NT2/D1 (cell line): ENCODE results near the gene LRRC71.
"Not testable (repeated sequence)": the region's sequence is repeated elsewhere in the genome, so short reads cannot be mapped to it uniquely, and the experiment has no call there.

Experiments
- DNase-seq: peaks from one replicate; pipeline ENCODE4 v3.0.0-alpha.2; 2011; ENCODE audit warnings: low read depth, low spot score
- H3K27me3 ChIP-seq: 2 replicates; pipeline ENCODE4 v1.6.0; 2011; ENCODE audit warnings: mild to moderate bottlenecking; ENCODE audit not compliant: insufficient read length, insufficient read depth
- H3K36me3 ChIP-seq: 2 replicates; pipeline ENCODE4 v1.6.1; 2011; ENCODE audit warnings: mild to moderate bottlenecking, low read length, mixed read lengths; ENCODE audit not compliant: insufficient read depth, insufficient read length
- H3K4me1 ChIP-seq: 2 replicates; pipeline ENCODE4 v1.5.1; 2011; ENCODE audit not compliant: insufficient read depth, insufficient read length
- H3K4me3 ChIP-seq: 2 replicates; pipeline ENCODE4 v1.5.1; 2011; ENCODE audit warnings: low read depth; ENCODE audit not compliant: insufficient read length
- H3K9ac ChIP-seq: 2 replicates; pipeline ENCODE4 v1.6.0; 2011; ENCODE audit warnings: low read depth; ENCODE audit not compliant: insufficient read length
- H3K9me3 ChIP-seq: 2 replicates; pipeline ENCODE4 v1.5.1; 2011; ENCODE audit warnings: mild to moderate bottlenecking, low read length; ENCODE audit not compliant: insufficient read depth
- SUZ12 ChIP-seq: IDR thresholded peaks from 2 replicates; pipeline ENCODE4 v1.6.1; 2011; ENCODE audit not compliant: insufficient read length, insufficient read depth; ENCODE audit errors: extremely low read depth
- YY1 ChIP-seq: IDR thresholded peaks from 2 replicates; pipeline ENCODE4 v1.6.1; 2011; ENCODE audit not compliant: insufficient read length, insufficient read depth
- ZNF274 ChIP-seq: IDR thresholded peaks from 2 replicates; pipeline ENCODE4 v1.6.1; 2011; ENCODE audit warnings: mild to moderate bottlenecking, low read depth, low read length

Gene LRRC71

DNA sequence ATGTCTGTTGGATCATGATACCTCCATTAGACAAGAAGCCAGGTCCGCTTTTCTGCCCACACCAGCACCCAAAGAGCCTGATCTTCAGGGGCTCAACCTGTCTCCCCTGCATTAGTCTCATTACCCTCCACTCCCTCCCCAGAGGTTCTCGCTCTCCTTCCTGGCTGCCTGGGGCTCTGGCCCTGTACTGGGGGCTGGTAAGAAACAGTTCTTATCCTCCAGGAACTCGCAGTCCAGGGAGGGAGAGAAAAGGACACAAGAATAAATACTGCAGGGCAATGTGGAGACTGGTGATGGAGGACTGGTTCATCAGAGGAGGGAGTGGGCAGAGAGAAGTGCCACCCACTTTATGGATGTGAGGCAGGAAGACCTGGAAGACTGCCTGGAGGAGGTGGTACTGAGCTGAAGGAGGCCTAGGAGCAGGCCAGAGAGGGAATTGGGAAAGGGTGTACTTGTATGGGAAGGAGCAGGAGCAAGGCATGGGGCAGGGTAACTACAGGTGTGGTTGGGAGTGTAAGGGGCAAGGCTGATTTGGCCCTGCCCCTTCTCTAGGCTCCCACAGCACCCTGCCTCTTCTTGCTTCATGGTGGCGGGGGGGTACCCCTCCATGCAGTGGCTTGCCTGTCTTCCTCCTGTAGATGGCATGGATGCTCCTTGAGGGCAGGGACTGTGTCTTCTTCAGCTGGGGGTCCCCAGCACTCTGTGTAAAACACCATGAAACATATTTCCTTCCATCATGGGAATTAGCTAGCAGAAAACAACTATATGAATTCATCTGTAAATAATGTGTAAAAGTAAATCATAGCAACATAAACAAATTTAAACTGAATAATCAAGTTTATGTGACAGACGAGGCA lies 5.0 kb downstream of the LRRC71 start:
- H3K4me3 ChIP-seq = no peak overlapping the region
- H3K9ac ChIP-seq = no peak overlapping the region
- no peaks in the 10 kb centered on the region for H3K36me3 ChIP-seq
- H3K27me3 ChIP-seq = peaks cover 93% of the 10 kb centered on the region
- peaks cover 14% of the 10 kb centered on the region for H3K4me1 ChIP-seq
- H3K9me3 ChIP-seq = no peaks in the 10 kb centered on the region
- TF ChIP-seq SUZ12 = peak; percentile 45
- TF ChIP-seq YY1 = no peak
- no peak for DNase-seq

GRCh38 chr1:156926175-156926574 lies 5.7 kb downstream of the LRRC71 start:
- Histone ChIP-seq H3K4me1 (peaks cover 17% of the 10 kb centered on the region), H3K9me3 (no peaks in the 10 kb centered on the region), H3K4me3 (no peak overlapping the region), H3K36me3 (no peaks in the 10 kb centered on the region), H3K9ac (no peak overlapping the region), H3K27me3 (peaks cover 87% of the 10 kb centered on the region)
- TF ChIP-seq ZNF274 (no peak), YY1 (no peak), SUZ12 (no peak)
- DNase-seq = no peak

DNA sequence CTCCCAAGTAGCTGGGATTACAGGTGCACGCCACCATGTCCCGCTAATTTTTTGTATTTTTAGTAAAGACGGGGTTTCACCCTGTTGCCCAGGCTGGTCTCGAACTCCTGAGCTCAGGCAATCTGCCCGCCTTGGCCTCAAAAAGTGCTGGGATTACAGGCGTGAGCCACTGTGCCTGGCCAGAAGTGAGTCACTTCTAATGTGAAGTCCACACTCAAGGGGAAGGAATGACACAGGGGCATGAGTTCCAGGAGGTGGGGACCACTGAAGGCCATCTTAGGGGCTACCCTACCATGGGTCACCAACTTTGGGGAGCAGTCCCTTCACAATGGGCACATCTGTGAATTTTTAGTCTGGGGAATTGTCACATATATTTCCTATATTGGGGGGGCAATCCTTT lies 6.3 kb downstream of the LRRC71 start:
- H3K4me3 ChIP-seq, H3K9ac ChIP-seq, DNase-seq, H3K9me3 ChIP-seq, H3K36me3 ChIP-seq: not testable (repeated sequence)
- Histone ChIP-seq H3K4me1 (peaks cover 17% of the 10 kb centered on the region), H3K27me3 (peaks cover 82% of the 10 kb centered on the region)

DNA sequence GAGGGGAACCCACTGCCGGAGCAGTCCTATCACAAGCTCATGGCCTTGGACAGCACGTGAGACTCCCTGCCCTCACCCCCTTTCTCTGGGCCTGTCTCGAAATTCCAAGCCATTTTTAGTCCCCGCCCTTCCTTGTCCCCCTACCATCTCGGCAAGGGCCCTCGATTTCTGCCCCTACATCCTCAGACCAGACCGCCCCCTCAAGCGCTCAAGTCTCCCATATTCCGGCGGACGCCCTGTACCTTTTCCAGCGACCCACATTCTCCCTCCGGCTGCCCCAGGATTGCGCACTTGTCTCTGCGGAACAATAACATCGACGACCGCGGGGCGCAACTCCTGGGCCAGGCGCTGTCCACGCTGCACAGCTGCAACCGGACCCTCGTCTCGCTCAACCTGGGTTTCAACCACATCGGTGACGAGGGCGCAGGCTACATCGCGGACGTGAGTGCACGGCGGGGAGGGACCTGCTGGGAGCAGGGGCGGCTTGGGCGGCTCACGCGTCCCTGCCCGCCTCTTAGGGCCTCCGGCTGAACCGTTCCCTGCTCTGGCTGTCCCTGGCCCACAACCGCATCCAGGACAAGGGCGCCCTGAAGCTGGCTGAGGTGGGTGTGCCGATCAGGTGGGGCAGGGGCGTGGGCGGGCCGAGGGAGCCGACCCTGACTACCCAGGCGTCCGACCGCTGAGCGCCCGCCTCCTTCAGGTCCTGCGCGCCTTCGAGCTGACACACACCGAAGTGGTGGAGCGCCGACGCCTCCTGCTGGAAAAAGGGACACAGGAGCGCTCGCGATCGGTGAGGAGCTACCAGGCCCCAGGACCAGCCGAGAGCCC lies 7.0 kb downstream of the LRRC71 start:
- Histone ChIP-seq H3K27me3 (peaks cover 75% of the 10 kb centered on the region), H3K9me3 (no peaks in the 10 kb centered on the region), H3K36me3 (no peaks in the 10 kb centered on the region), H3K4me3 (peak overlapping the region; percentile 53), H3K9ac (peak overlapping the region; percentile 65), H3K4me1 (peaks cover 17% of the 10 kb centered on the region)
- peak; percentile 82 for TF ChIP-seq SUZ12
- TF ChIP-seq ZNF274 = no peak
- peak; percentile 84 for DNase-seq

GRCh38 chr1:156928043-156928602 lies 7.7 kb downstream of the LRRC71 start:
- peak overlapping the region; percentile 65 for H3K9ac ChIP-seq
- peaks cover 17% of the 10 kb centered on the region for H3K4me1 ChIP-seq
- DNase-seq = no peak
- no peaks in the 10 kb centered on the region for H3K36me3 ChIP-seq
- H3K9me3 ChIP-seq = no peaks in the 10 kb centered on the region
- peaks cover 68% of the 10 kb centered on the region for H3K27me3 ChIP-seq
- H3K4me3 ChIP-seq = peak overlapping the region; percentile 53
- TF ChIP-seq ZNF274 (no peak), YY1 (no peak), SUZ12 (no peak)

DNA sequence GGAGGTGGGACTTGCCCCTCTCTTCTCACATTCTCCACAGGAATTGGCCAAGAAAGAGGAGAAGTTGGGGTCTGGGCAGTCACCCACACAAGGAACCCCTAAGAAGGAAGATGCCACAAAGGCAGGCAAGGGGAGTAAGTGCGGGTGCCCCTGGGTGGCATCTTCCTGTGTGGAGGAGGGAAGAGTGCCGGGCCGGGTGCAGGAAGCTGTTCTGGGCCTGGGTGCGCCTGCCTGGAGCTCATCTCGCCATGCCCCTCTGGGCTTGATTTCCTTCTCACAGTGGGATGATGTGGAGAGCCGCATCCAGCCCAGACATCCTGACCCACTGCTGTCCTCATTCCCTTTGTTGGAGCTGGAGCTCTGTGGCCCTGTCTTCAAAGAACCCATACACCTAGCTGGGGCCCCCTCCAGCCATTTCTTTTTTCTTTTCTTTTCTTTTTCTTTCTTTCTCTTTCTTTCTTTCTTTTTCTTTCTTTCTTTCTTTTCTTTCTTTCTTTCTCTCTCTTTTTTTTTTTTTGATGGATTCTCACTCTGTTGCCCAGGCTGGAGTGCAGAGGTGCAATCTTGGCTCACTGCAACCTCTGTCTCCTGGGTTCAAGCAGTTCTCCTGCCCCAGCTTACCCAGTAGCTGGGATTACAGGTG lies 9.3 kb downstream of the LRRC71 start:
- H3K36me3 ChIP-seq = peaks cover 13% of the 10 kb centered on the region
- TF ChIP-seq YY1 = no peak
- TF ChIP-seq SUZ12 = no peak
- no peak for TF ChIP-seq ZNF274
- no peak overlapping the region for H3K4me3 ChIP-seq
- no peak overlapping the region for H3K9ac ChIP-seq
- H3K9me3 ChIP-seq = no peaks in the 10 kb centered on the region
- H3K27me3 ChIP-seq = peaks cover 52% of the 10 kb centered on the region
- DNase-seq = no peak
- peaks cover 20% of the 10 kb centered on the region for H3K4me1 ChIP-seq

DNA sequence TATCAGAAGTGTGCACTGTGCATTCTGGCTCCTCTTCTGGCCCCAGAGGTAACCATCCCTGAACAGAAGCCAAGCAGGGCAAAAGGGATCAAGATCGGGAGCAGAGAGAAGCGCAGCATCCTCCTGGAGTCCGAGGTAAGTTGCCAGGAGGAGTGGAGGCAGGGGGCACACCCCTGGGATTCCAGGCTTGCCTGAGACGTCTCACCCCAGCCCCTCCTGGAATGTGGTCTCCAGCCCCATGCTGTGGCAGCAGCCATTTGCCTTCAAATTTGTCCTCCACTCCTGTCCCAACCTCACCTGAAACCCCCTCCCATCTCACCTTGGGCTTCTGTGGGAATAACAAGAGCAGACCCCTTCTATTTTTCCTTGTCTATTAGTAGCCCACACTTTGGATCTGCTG lies 10.1 kb downstream of the LRRC71 start:
- no peak overlapping the region for H3K4me3 ChIP-seq
- H3K36me3 ChIP-seq = peaks cover 20% of the 10 kb centered on the region
- peaks cover 20% of the 10 kb centered on the region for H3K4me1 ChIP-seq
- no peak for TF ChIP-seq YY1
- TF ChIP-seq SUZ12 = no peak
- TF ChIP-seq ZNF274 = no peak
- H3K27me3 ChIP-seq = peaks cover 44% of the 10 kb centered on the region
- no peaks in the 10 kb centered on the region for H3K9me3 ChIP-seq
- H3K9ac ChIP-seq = no peak overlapping the region
- DNase-seq = no peak
